Ishikawa (cell line): ENCODE data around the gene RBM6.

Source experiments
- CEBPB ChIP-seq: IDR thresholded peaks from 2 replicates; pipeline ENCODE4 v1.6.1; 2012
- CREB1 ChIP-seq: IDR thresholded peaks from 2 replicates; pipeline ENCODE4 v1.6.1; 2012; ENCODE audit warnings: low read depth
- EGR1 ChIP-seq: IDR thresholded peaks from 2 replicates; pipeline ENCODE4 v1.6.1; 2012
- EP300 ChIP-seq: IDR thresholded peaks from 2 replicates; pipeline ENCODE4 v1.6.1; 2012; ENCODE audit warnings: borderline replicate concordance
- FOXM1 ChIP-seq: IDR thresholded peaks from 2 replicates; pipeline ENCODE4 v1.6.1; 2012; ENCODE audit warnings: low read depth, borderline replicate concordance
- MAX ChIP-seq: IDR thresholded peaks from 2 replicates; pipeline ENCODE4 v1.6.1; 2012
- NFIC ChIP-seq: IDR thresholded peaks from 2 replicates; pipeline ENCODE4 v1.6.1; 2012
- RAD21 ChIP-seq: IDR thresholded peaks from 2 replicates; pipeline ENCODE4 v1.6.1; 2012; ENCODE audit warnings: low read depth
- TAF1 ChIP-seq: IDR thresholded peaks from 2 replicates; pipeline ENCODE4 v1.6.1; 2012; ENCODE audit warnings: low read depth, mild to moderate bottlenecking
- TCF12 ChIP-seq: IDR thresholded peaks from 2 replicates; pipeline ENCODE4 v1.6.1; 2012; ENCODE audit warnings: low read depth
- TEAD4 ChIP-seq: IDR thresholded peaks from 2 replicates; pipeline ENCODE4 v1.6.1; 2012
- USF1 ChIP-seq: IDR thresholded peaks from 2 replicates; pipeline ENCODE4 v1.6.1; 2012
- YY1 ChIP-seq: IDR thresholded peaks from 2 replicates; pipeline ENCODE4 v1.6.1; 2012; ENCODE audit warnings: low read depth
- ZBTB7A ChIP-seq: IDR thresholded peaks from 2 replicates; pipeline ENCODE4 v1.6.1; 2012; ENCODE audit warnings: low read depth
- TF ChIP-seq, protein P1 (sequence below): IDR thresholded peaks from 2 replicates; pipeline ENCODE4 v1.6.1; 2012; ENCODE audit warnings: low read depth, mild to moderate bottlenecking

Gene RBM6

DNA sequence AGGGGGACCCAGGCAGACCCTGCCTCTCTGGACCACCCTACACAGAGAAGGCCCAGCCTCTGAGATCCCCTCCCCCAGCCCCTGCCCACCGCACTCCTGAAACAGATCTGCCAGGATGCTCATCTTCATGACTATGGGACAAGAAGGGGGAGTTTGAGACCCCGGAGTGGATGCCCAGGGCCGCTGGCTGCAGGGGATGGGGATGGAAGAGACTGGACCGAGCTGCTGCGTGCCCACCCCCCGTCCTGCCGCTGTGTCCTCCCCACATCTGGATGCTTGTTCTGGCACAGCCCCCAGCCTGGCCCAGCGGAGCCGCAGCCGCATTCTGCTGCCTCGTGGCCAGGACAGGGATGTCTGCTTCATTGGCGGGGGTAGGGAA is 184.8 kb downstream of the RBM6 start:
- TF ChIP-seq, protein P1, sequence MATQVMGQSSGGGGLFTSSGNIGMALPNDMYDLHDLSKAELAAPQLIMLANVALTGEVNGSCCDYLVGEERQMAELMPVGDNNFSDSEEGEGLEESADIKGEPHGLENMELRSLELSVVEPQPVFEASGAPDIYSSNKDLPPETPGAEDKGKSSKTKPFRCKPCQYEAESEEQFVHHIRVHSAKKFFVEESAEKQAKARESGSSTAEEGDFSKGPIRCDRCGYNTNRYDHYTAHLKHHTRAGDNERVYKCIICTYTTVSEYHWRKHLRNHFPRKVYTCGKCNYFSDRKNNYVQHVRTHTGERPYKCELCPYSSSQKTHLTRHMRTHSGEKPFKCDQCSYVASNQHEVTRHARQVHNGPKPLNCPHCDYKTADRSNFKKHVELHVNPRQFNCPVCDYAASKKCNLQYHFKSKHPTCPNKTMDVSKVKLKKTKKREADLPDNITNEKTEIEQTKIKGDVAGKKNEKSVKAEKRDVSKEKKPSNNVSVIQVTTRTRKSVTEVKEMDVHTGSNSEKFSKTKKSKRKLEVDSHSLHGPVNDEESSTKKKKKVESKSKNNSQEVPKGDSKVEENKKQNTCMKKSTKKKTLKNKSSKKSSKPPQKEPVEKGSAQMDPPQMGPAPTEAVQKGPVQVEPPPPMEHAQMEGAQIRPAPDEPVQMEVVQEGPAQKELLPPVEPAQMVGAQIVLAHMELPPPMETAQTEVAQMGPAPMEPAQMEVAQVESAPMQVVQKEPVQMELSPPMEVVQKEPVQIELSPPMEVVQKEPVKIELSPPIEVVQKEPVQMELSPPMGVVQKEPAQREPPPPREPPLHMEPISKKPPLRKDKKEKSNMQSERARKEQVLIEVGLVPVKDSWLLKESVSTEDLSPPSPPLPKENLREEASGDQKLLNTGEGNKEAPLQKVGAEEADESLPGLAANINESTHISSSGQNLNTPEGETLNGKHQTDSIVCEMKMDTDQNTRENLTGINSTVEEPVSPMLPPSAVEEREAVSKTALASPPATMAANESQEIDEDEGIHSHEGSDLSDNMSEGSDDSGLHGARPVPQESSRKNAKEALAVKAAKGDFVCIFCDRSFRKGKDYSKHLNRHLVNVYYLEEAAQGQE: no peak
- no peak for TF ChIP-seq TEAD4
- no peak for TF ChIP-seq YY1
- peak; percentile 33; the same call in 1 of the 2 replicates for TF ChIP-seq MAX
- TF ChIP-seq TAF1: no peak

DNA sequence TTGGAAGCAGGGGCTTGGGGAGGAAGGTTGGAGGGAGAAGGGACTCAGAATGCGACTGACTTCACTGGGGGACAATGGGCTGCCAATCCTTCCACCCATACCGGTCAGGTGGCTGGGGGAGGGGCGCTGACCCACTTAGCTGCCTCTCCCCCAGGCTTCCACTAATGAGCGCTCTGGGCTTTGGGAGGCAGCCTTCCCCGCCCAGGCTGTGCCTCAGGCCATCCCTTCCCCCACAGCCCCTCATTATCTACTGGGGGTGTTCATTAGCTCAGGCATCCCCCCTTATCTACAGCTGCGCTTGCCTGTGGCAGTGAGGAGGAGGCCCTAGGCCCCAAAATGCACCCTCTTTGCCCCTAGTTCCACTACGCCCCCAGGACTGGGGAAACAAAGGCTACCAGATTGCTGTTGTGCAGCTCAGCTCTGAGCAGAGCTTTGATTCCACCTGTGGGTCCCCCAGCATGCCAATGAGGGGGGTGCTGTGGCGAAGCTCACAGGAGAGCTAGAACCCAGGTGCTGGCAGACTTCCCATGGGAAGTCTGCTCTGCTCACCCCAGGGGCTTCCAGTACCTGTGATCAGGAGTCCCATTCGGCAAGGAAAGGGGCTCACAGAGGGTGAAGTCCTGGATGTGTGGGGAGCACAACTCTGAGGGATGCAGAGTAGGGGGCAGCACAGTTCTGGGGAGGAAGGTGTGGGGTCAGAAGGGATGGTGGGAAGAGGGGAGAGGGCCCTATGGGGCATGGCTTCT is 185.8 kb downstream of the RBM6 start:
- TF ChIP-seq EGR1 (no peak), TEAD4 (no peak), TAF1 (no peak), MAX (no peak), YY1 (no peak), EP300 (no peak), ZBTB7A (no peak), TCF12 (no peak), CREB1 (no peak), FOXM1 (no peak), RAD21 (no peak), USF1 (no peak), NFIC (no peak), CEBPB (no peak)
- TF ChIP-seq, protein P1: no peak

DNA sequence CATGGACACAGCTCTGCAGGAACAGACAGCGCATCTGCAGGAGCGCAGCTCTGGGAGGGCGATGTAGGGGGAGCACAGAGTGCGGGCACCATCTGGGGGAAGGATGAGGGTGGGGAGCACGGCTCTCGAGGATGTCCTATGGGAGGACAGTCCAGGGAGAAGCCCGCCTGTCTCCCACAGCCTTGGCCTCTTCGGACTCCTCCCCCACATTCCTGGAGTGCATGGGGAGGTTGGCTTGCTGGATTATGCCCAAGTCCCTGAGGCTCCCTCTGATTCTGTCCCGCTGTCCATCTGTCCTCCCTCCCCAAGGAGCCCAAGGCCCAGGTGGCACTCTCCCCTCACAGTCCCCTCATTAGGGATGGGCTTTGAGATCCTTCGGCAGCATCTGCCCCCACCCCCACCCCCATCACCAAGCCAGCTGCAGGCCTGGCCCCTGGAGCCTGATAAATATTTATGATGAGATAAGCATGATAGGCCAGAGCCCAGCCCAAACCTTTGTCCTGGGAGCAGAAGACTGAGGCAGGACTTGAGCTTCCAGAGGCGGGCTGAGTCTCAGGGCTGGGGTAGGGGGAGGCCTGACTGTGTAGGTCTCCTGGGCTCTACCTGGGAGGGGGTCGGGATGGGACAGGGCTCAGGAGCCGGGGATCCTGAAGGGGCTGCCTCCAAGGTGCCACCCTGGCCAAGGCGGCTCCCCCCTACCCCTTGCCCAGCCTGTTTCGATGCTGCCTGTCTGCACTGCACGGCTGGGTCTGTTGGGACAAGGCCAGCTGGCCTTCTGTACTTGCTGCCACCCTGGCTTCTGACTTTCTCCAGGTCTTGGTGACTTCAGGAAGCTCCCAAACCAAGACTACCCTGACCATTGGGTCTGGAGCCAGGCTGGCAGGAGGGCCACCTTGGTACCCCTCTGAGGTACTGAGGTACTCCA is 186.6 kb downstream of the RBM6 start:
- TF ChIP-seq FOXM1 (no peak), TAF1 (no peak), NFIC (peak; percentile 68; the same call in 1 of the 2 replicates), RAD21 (no peak), YY1 (no peak), USF1 (no peak), EP300 (peak; percentile 34; the same call in 1 of the 2 replicates), MAX (no peak), EGR1 (no peak), ZBTB7A (no peak), TEAD4 (peak; percentile 91), CEBPB (no peak), CREB1 (no peak), TCF12 (peak; percentile 31; the same call in 1 of the 2 replicates)
- TF ChIP-seq, protein P1: no peak
